Measurements from ENCODE around the gene HCFC2. TPM values are rescaled to one million over a fixed set of nuclear protein-coding genes. Genes with fewer than 3 reads are reported as not detected.
"Not testable (repeated sequence)": the region's sequence is repeated elsewhere in the genome, so short reads cannot be mapped to it uniquely, and the experiment has no call there.

Gene HCFC2
- 8.7 and 9.1 TPM in 2 replicates for total RNA-seq

- H3K4me3 Mint-ChIP-seq (ENCODE audit: low read depth): peak within 1 kb of the TSS; percentile 94
- peak; percentile 85 for DNase-seq (ENCODE audit: low spot score)
- H3K4me1 Mint-ChIP-seq (ENCODE audit: low read depth): peaks cover 27% of the 10 kb centered on the region
- H3K27me3 Mint-ChIP-seq (ENCODE audit: low read depth): peaks cover 23% of the 10 kb centered on the region
- intact Hi-C loops (cut with micrococcal nuclease): loop anchor here (1.0 to 10.0 kb wide), 7 partner anchors 20 to 221 kb away; partner anchors contain the start of genes HSP90B1 and NFYB
- H3K27ac Mint-ChIP-seq: peak within 1 kb of the TSS; percentile 80
- no peaks in the 10 kb centered on the region for H3K9me3 Mint-ChIP-seq
- peaks cover 12% of the 10 kb centered on the region for H3K36me3 Mint-ChIP-seq (ENCODE audit: low read depth)
These were observed at the start of gene HCFC2 for GRCh38 chr12:104064031-104064841. Gene HCFC2 (plus strand): TSS chr12:104064531. CDS start chr12:104064561, 30 bp downstream.

GRCh38 chr12:104021862-104022261 is 42.5 kb upstream of the HCFC2 start:
- H3K36me3 Mint-ChIP-seq (ENCODE audit: low read depth); H3K9me3 Mint-ChIP-seq; H3K27ac Mint-ChIP-seq; H3K4me1 Mint-ChIP-seq (ENCODE audit: low read depth); intact Hi-C loops (cut with micrococcal nuclease); H3K4me3 Mint-ChIP-seq (ENCODE audit: low read depth); DNase-seq (ENCODE audit: low spot score): not testable (repeated sequence)
- H3K27me3 Mint-ChIP-seq (ENCODE audit: low read depth): peaks cover 14% of the 10 kb centered on the region

GRCh38 chr12:104022786-104023185 is 41.5 kb upstream of the HCFC2 start:
- Mint-ChIP-seq H3K36me3 (ENCODE audit: low read depth) (no peaks in the 10 kb centered on the region), H3K27ac (no peak overlapping the region), H3K4me3 (ENCODE audit: low read depth) (no peak overlapping the region), H3K27me3 (ENCODE audit: low read depth) (peaks cover 19% of the 10 kb centered on the region), H3K9me3 (no peaks in the 10 kb centered on the region), H3K4me1 (ENCODE audit: low read depth) (no peaks in the 10 kb centered on the region)
- no peak for DNase-seq (ENCODE audit: low spot score)
- intact Hi-C loops (cut with micrococcal nuclease): no loop called here

GRCh38 chr12:104023710-104024109 is 40.6 kb upstream of the HCFC2 start:
- no peaks in the 10 kb centered on the region for H3K36me3 Mint-ChIP-seq (ENCODE audit: low read depth)
- H3K4me3 Mint-ChIP-seq (ENCODE audit: low read depth): no peak overlapping the region
- intact Hi-C loops (cut with micrococcal nuclease): no loop called here
- no peak overlapping the region for H3K27ac Mint-ChIP-seq
- no peaks in the 10 kb centered on the region for H3K9me3 Mint-ChIP-seq
- no peak for DNase-seq (ENCODE audit: low spot score)
- no peaks in the 10 kb centered on the region for H3K4me1 Mint-ChIP-seq (ENCODE audit: low read depth)
- peaks cover 20% of the 10 kb centered on the region for H3K27me3 Mint-ChIP-seq (ENCODE audit: low read depth)

- Mint-ChIP-seq H3K36me3 (ENCODE audit: low read depth) (no peaks in the 10 kb centered on the region), H3K4me3 (ENCODE audit: low read depth) (no peak overlapping the region), H3K27ac (no peak overlapping the region), H3K4me1 (ENCODE audit: low read depth) (no peaks in the 10 kb centered on the region), H3K27me3 (ENCODE audit: low read depth) (peaks cover 22% of the 10 kb centered on the region), H3K9me3 (no peaks in the 10 kb centered on the region)
- DNase-seq (ENCODE audit: low spot score): no peak
- intact Hi-C loops (cut with micrococcal nuclease): no loop called here
These were observed 40.0 kb upstream of the HCFC2 start for GRCh38 chr12:104024348-104024747.

- Mint-ChIP-seq H3K36me3 (ENCODE audit: low read depth) (no peaks in the 10 kb centered on the region), H3K27ac (no peak overlapping the region), H3K4me3 (ENCODE audit: low read depth) (no peak overlapping the region), H3K9me3 (no peaks in the 10 kb centered on the region), H3K27me3 (ENCODE audit: low read depth) (peaks cover 21% of the 10 kb centered on the region), H3K4me1 (ENCODE audit: low read depth) (no peaks in the 10 kb centered on the region)
- intact Hi-C loops (cut with micrococcal nuclease): no loop called here
- DNase-seq (ENCODE audit: low spot score): no peak
These were observed 38.6 kb upstream of the HCFC2 start for GRCh38 chr12:104025771-104026170.

GRCh38 chr12:104026841-104027599 is 37.3 kb upstream of the HCFC2 start:
- no peaks in the 10 kb centered on the region for H3K9me3 Mint-ChIP-seq
- H3K27ac Mint-ChIP-seq: no peak overlapping the region
- H3K27me3 Mint-ChIP-seq (ENCODE audit: low read depth): peaks cover 20% of the 10 kb centered on the region
- H3K36me3 Mint-ChIP-seq (ENCODE audit: low read depth): no peaks in the 10 kb centered on the region
- intact Hi-C loops (cut with micrococcal nuclease): no loop called here
- H3K4me1 Mint-ChIP-seq (ENCODE audit: low read depth): no peaks in the 10 kb centered on the region
- no peak for DNase-seq (ENCODE audit: low spot score)
- H3K4me3 Mint-ChIP-seq (ENCODE audit: low read depth): no peak overlapping the region

- H3K9me3 Mint-ChIP-seq; H3K36me3 Mint-ChIP-seq (ENCODE audit: low read depth); H3K4me1 Mint-ChIP-seq (ENCODE audit: low read depth); H3K27ac Mint-ChIP-seq; intact Hi-C loops (cut with micrococcal nuclease); H3K4me3 Mint-ChIP-seq (ENCODE audit: low read depth); DNase-seq (ENCODE audit: low spot score): not testable (repeated sequence)
- H3K27me3 Mint-ChIP-seq (ENCODE audit: low read depth): peaks cover 25% of the 10 kb centered on the region
These were observed 33.7 kb upstream of the HCFC2 start for GRCh38 chr12:104030596-104030995.

GRCh38 chr12:104036143-104036542 is 28.2 kb upstream of the HCFC2 start:
- intact Hi-C loops (cut with micrococcal nuclease); H3K27ac Mint-ChIP-seq; H3K4me1 Mint-ChIP-seq (ENCODE audit: low read depth); H3K36me3 Mint-ChIP-seq (ENCODE audit: low read depth); DNase-seq (ENCODE audit: low spot score); H3K4me3 Mint-ChIP-seq (ENCODE audit: low read depth); H3K9me3 Mint-ChIP-seq: not testable (repeated sequence)
- H3K27me3 Mint-ChIP-seq (ENCODE audit: low read depth): peaks cover 24% of the 10 kb centered on the region

GRCh38 chr12:104039769-104040168 is 24.6 kb upstream of the HCFC2 start:
- DNase-seq (ENCODE audit: low spot score); intact Hi-C loops (cut with micrococcal nuclease); H3K27ac Mint-ChIP-seq; H3K4me1 Mint-ChIP-seq (ENCODE audit: low read depth); H3K9me3 Mint-ChIP-seq; H3K36me3 Mint-ChIP-seq (ENCODE audit: low read depth); H3K4me3 Mint-ChIP-seq (ENCODE audit: low read depth): not testable (repeated sequence)
- peaks cover 35% of the 10 kb centered on the region for H3K27me3 Mint-ChIP-seq (ENCODE audit: low read depth)

- intact Hi-C loops (cut with micrococcal nuclease): no loop called here
- Mint-ChIP-seq H3K36me3 (ENCODE audit: low read depth) (no peaks in the 10 kb centered on the region), H3K4me1 (ENCODE audit: low read depth) (peaks cover 3% of the 10 kb centered on the region), H3K27me3 (ENCODE audit: low read depth) (peaks cover 21% of the 10 kb centered on the region), H3K4me3 (ENCODE audit: low read depth) (no peak overlapping the region), H3K9me3 (no peaks in the 10 kb centered on the region), H3K27ac (no peak overlapping the region)
- DNase-seq (ENCODE audit: low spot score): no peak
These were observed 21.8 kb upstream of the HCFC2 start for GRCh38 chr12:104042580-104042979.

GRCh38 chr12:104044158-104044557 is 20.2 kb upstream of the HCFC2 start:
- intact Hi-C loops (cut with micrococcal nuclease): no loop called here
- H3K4me3 Mint-ChIP-seq (ENCODE audit: low read depth): no peak overlapping the region
- DNase-seq (ENCODE audit: low spot score): no peak
- no peak overlapping the region for H3K27ac Mint-ChIP-seq
- peaks cover 3% of the 10 kb centered on the region for H3K4me1 Mint-ChIP-seq (ENCODE audit: low read depth)
- no peaks in the 10 kb centered on the region for H3K9me3 Mint-ChIP-seq
- peaks cover 33% of the 10 kb centered on the region for H3K27me3 Mint-ChIP-seq (ENCODE audit: low read depth)
- H3K36me3 Mint-ChIP-seq (ENCODE audit: low read depth): no peaks in the 10 kb centered on the region

GRCh38 chr12:104046306-104046705 is 18.0 kb upstream of the HCFC2 start:
- Mint-ChIP-seq H3K4me1 (ENCODE audit: low read depth) (peaks cover 5% of the 10 kb centered on the region), H3K4me3 (ENCODE audit: low read depth) (no peak overlapping the region)

More at GRCh38 chr12:104046306-104046705, 18.0 kb upstream of the HCFC2 start:
- no peak overlapping the region for H3K27ac Mint-ChIP-seq
- no peak for DNase-seq (ENCODE audit: low spot score)
- H3K36me3 Mint-ChIP-seq (ENCODE audit: low read depth): no peaks in the 10 kb centered on the region
- peaks cover 45% of the 10 kb centered on the region for H3K27me3 Mint-ChIP-seq (ENCODE audit: low read depth)
- H3K9me3 Mint-ChIP-seq: no peaks in the 10 kb centered on the region
- intact Hi-C loops (cut with micrococcal nuclease): no loop called here
